Measurements from ENCODE around the gene FAM13A.

FAM13A gene

GRCh38 chr4:88761861-88762523 is 295.0 kb downstream of the FAM13A start:
- no peak for DNase-seq

GRCh38 chr4:88761342-88761741 is 295.6 kb downstream of the FAM13A start:
- no peak for DNase-seq

GRCh38 chr4:88759895-88760290 is 297.1 kb downstream of the FAM13A start:
- no peak for DNase-seq

- no peak for DNase-seq
These were observed 297.7 kb downstream of the FAM13A start for GRCh38 chr4:88759039-88759894.

- no peak for DNase-seq
These were observed 298.7 kb downstream of the FAM13A start for GRCh38 chr4:88758264-88758663.

GRCh38 chr4:88757776-88758175 is 299.2 kb downstream of the FAM13A start:
- DNase-seq, result no peak

GRCh38 chr4:88757067-88757466 is 299.9 kb downstream of the FAM13A start:
- DNase-seq, result no peak

GRCh38 chr4:88756149-88756548 is 300.8 kb downstream of the FAM13A start:
- no peak for DNase-seq

- no peak for DNase-seq
These were observed 301.5 kb downstream of the FAM13A start for GRCh38 chr4:88755454-88755853.

GRCh38 chr4:88754796-88755195 is 302.2 kb downstream of the FAM13A start:
- no peak for DNase-seq

GRCh38 chr4:88753658-88754571 is 303.1 kb downstream of the FAM13A start:
- no peak for DNase-seq

- no peak for DNase-seq
These were observed 304.2 kb downstream of the FAM13A start for GRCh38 chr4:88752754-88753153.

- no peak for DNase-seq
These were observed 304.9 kb downstream of the FAM13A start for GRCh38 chr4:88752076-88752463.

- DNase-seq, result no peak
These were observed 305.5 kb downstream of the FAM13A start for GRCh38 chr4:88751258-88752075.

GRCh38 chr4:88750369-88750768 is 306.6 kb downstream of the FAM13A start:
- no peak for DNase-seq

GRCh38 chr4:88747351-88747750 is 309.6 kb downstream of the FAM13A start:
- no peak for DNase-seq

- no peak for DNase-seq
These were observed 310.8 kb downstream of the FAM13A start for GRCh38 chr4:88746206-88746605.

- no peak for DNase-seq
These were observed 311.3 kb downstream of the FAM13A start for GRCh38 chr4:88745581-88746163.

GRCh38 chr4:88745175-88745574 is 311.8 kb downstream of the FAM13A start:
- no peak for DNase-seq

GRCh38 chr4:88744609-88745008 is 312.4 kb downstream of the FAM13A start:
- DNase-seq, result no peak

GRCh38 chr4:88743696-88744095 is 313.3 kb downstream of the FAM13A start:
- no peak for DNase-seq

- no peak for DNase-seq
These were observed 314.4 kb downstream of the FAM13A start for GRCh38 chr4:88742561-88742960.
